Trophoblast cell (in vitro differentiated cells and primary cell): ENCODE data around the gene LRP5.

Experiments used
- DNase-seq, 2 donors: peaks; one replicate each; pipeline ENCODE4 v3.0.0-alpha.2; 2016
- H2AFZ ChIP-seq: 2 replicates; pipeline ENCODE4 v1.6.1; 2013; ENCODE audit warnings: low read length, moderate library complexity, mild to moderate bottlenecking; ENCODE audit not compliant: insufficient read depth, poor library complexity
- H2AK5ac ChIP-seq: 2 replicates; pipeline ENCODE4 v1.6.1; 2013; ENCODE audit warnings: mild to moderate bottlenecking, low read length
- H2BK120ac ChIP-seq: 2 replicates; pipeline ENCODE4 v1.6.1; 2013; ENCODE audit warnings: low read length, mild to moderate bottlenecking, moderate library complexity; ENCODE audit not compliant: insufficient read depth, poor library complexity
- H2BK12ac ChIP-seq: 2 replicates; pipeline ENCODE4 v1.6.1; 2013; ENCODE audit warnings: mild to moderate bottlenecking, low read length, moderate library complexity
- H2BK5ac ChIP-seq: 2 replicates; pipeline ENCODE4 v1.6.1; 2013; ENCODE audit warnings: low read length, low read depth, moderate library complexity, mild to moderate bottlenecking; ENCODE audit not compliant: poor library complexity
- H3K14ac ChIP-seq: 2 replicates; pipeline ENCODE4 v1.6.1; 2013; ENCODE audit warnings: mild to moderate bottlenecking, low read length
- H3K18ac ChIP-seq: 2 replicates; pipeline ENCODE4 v1.6.1; 2013; ENCODE audit warnings: mild to moderate bottlenecking, low read length
- H3K23ac ChIP-seq: 2 replicates; pipeline ENCODE4 v1.6.1; 2013; ENCODE audit warnings: low read length
- H3K27ac ChIP-seq: 2 replicates; pipeline ENCODE4 v1.5.1; 2013; ENCODE audit warnings: low read depth, mild to moderate bottlenecking, inconsistent platforms, low read length, moderate library complexity
- H3K27me3 ChIP-seq: 2 replicates; pipeline ENCODE4 v1.6.1; 2013; ENCODE audit warnings: inconsistent platforms, mild to moderate bottlenecking, low read length, moderate library complexity; ENCODE audit not compliant: insufficient read depth
- H3K36me3 ChIP-seq, 2 experiments: 1 replicate in 1 of 2; 2 replicates in 1 of 2; pipeline ENCODE4 v1.6.1; 2013; ENCODE audit warnings: low read length in 2 of 2, mild to moderate bottlenecking in 2 of 2, moderate library complexity in 1 of 2; ENCODE audit not compliant: insufficient read depth in 2 of 2, control insufficient read depth in 1 of 2
- H3K4ac ChIP-seq: 2 replicates; pipeline ENCODE4 v1.6.1; 2013; ENCODE audit warnings: low read depth, mild to moderate bottlenecking, low read length, moderate library complexity
- H3K4me1 ChIP-seq, 2 experiments: 1 replicate in 1 of 2; 2 replicates in 1 of 2; pipeline ENCODE4 v1.6.1; 2013; ENCODE audit warnings: low read length in 2 of 2, mild to moderate bottlenecking in 2 of 2, moderate library complexity in 1 of 2; ENCODE audit not compliant: insufficient read depth in 2 of 2, control insufficient read depth in 1 of 2
- H3K4me2 ChIP-seq: 2 replicates; pipeline ENCODE4 v1.6.1; 2013; ENCODE audit warnings: inconsistent platforms, mild to moderate bottlenecking, low read length, moderate library complexity
- H3K4me3 ChIP-seq: 2 replicates; pipeline ENCODE4 v1.5.1; 2013; ENCODE audit warnings: mild to moderate bottlenecking, low read depth, low read length, inconsistent platforms
- H3K79me1 ChIP-seq: one replicate; pipeline ENCODE4 v1.6.1; 2013; ENCODE audit warnings: low read length
- H3K79me2 ChIP-seq: 2 replicates; pipeline ENCODE4 v1.6.1; 2013; ENCODE audit warnings: low read length, mild to moderate bottlenecking; ENCODE audit not compliant: control insufficient read depth, insufficient read depth, poor library complexity
- H3K9ac ChIP-seq: 2 replicates; pipeline ENCODE4 v1.6.1; 2013; ENCODE audit warnings: mild to moderate bottlenecking, low read length
- H3K9me3 ChIP-seq: 2 replicates; pipeline ENCODE4 v1.6.1; 2013; ENCODE audit warnings: low read depth, mild to moderate bottlenecking, control low read depth, inconsistent platforms, low read length; ENCODE audit not compliant: insufficient read depth
- H4K12ac ChIP-seq: 2 replicates; pipeline ENCODE4 v1.6.1; 2013; ENCODE audit warnings: low read depth, mild to moderate bottlenecking, low read length, moderate library complexity
- H4K8ac ChIP-seq: 2 replicates; pipeline ENCODE4 v1.6.1; 2013; ENCODE audit warnings: low read depth, mild to moderate bottlenecking, low read length, moderate library complexity
- H4K91ac ChIP-seq: one replicate; pipeline ENCODE4 v1.6.1; 2013; ENCODE audit warnings: low read depth, mild to moderate bottlenecking, low read length, moderate library complexity
- WGBS: extraction: QIAGEN DNeasy Blood & Tissue Kit; methylation state at CpG from one replicate; pipeline ENCODE4 v1.1.7; 2013; ENCODE audit warnings: missing lambda C conversion rate; ENCODE audit not compliant: insufficient read length, insufficient coverage; ENCODE audit errors: extremely low coverage; 5-methylcytosine and 5-hydroxymethylcytosine counted together

LRP5 gene

DNA sequence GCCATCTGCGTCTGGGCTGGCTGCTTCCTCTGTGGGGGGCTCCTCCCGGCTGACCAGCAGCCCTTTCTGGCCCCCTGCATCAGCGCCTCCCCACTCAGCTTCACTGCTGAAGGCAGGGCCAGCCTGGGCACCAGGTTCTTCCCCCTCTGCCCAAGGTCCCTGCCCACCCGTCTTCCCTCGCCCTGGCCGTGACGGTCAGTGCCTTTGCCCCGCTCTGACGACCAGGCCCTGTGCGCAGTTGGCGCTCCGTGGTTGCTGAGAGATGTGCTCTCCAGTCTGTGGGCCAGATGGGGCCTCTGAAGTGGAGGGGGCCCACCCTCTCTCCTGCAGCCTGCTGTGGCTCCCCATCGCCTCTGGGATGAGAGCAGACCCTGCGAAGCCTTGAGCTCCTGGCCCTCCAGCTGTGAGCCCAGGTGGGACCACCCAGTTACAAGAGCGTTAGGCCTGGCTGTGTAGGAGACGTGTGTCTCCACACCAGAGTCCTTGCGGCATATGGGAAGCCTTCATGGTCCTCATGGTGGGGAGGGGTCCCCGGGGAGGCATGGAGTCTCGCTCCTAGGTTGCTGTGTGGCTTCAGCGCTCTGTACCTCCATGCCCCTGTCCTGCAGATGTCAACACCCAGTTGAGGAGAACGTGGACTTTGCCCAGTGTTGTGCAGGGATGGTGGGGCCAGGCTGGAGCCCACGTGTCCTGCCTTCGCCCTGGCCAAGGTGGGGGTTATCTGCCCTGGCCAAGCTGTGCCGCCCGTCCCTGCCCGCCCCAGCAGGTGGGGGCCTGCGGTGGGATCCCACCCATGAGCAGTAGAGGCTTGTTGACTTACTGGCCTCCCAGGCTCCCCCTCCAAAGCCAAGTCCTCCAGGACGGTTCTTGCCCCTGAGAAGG lies 14.2 kb downstream of the LRP5 start:
- H3K79me2 ChIP-seq = peaks cover 3% of the 10 kb centered on the region
- H3K36me3 ChIP-seq = no peaks in the 10 kb centered on the region
- H3K4me3 ChIP-seq = no peak overlapping the region
- H4K8ac ChIP-seq = no peak overlapping the region
- no peak overlapping the region for H2AK5ac ChIP-seq
- DNase-seq = no peak
- no peak overlapping the region for H3K9ac ChIP-seq
- no peak overlapping the region for H2BK120ac ChIP-seq
- no peak overlapping the region for H2BK5ac ChIP-seq
- peaks cover 3% of the 10 kb centered on the region for H3K79me1 ChIP-seq
- no peak overlapping the region for H3K14ac ChIP-seq
- peak overlapping the region; percentile 9 for H3K4ac ChIP-seq
- H3K4me1 ChIP-seq = peaks cover 18 to 29% of the 10 kb centered on the region in 2 experiments
- H3K27me3 ChIP-seq = no peaks in the 10 kb centered on the region
- WGBS = no CpG with 5 or more reads among the region's 28 CpGs
- H3K4me2 ChIP-seq = no peak overlapping the region
- no peaks in the 10 kb centered on the region for H3K9me3 ChIP-seq
- H2BK12ac ChIP-seq = no peak overlapping the region
- no peak overlapping the region for H3K23ac ChIP-seq
- no peak overlapping the region for H3K27ac ChIP-seq
- H3K18ac ChIP-seq = no peak overlapping the region
- no peak overlapping the region for H4K91ac ChIP-seq
- H2AFZ ChIP-seq = peak overlapping the region; percentile 4
- H4K12ac ChIP-seq = no peak overlapping the region

DNA sequence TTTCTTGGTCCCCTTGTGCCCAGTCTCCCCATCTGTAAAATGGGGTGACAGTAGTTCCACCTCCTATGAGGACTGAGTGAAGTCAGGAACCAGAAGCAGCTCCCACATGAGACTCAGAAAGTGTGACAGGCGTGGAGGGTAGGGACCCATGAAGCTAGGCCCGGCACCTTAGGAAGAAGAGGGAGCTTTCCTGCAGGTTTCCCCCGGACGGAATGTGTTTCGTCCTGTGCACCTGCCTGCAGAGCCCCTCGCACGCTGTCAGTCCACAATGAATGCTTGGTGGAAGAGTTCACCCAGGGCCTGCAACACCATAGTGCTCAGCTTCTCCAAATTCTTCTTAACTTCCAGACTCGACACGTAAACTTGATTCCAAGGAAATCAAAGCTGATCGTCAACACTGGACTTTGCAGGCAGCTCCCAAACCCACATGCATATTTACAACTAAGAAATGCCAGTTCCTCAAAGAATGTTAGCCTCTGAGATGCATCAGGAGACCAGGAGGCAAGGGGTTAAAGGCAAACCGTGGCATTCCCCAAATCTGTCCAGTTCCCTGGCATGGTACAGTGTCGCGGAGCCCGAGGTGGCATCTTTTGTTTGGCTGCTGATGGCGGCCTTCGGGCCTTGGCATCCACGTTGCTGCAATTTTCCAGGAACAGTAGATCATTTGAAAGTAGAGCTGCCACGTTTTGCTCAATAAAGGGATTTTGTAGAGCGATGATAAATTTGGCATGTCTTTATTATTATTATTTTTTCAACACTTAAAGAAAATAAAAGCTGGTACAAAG lies 15.4 kb downstream of the LRP5 start:
- Histone ChIP-seq H3K4me1 (peaks cover 18 to 31% of the 10 kb centered on the region in 2 experiments), H4K12ac (no peak overlapping the region), H2AFZ (no peak overlapping the region), H2BK5ac (no peak overlapping the region), H3K27ac (no peak overlapping the region), H2AK5ac (no peak overlapping the region), H4K8ac (no peak overlapping the region), H3K23ac (no peak overlapping the region), H2BK120ac (no peak overlapping the region), H3K36me3 (no peaks in the 10 kb centered on the region), H4K91ac (no peak overlapping the region), H3K79me1 (peaks cover 3% of the 10 kb centered on the region), H3K79me2 (no peaks in the 10 kb centered on the region), H3K27me3 (no peaks in the 10 kb centered on the region), H3K18ac (no peak overlapping the region), H3K4ac (no peak overlapping the region), H3K14ac (no peak overlapping the region), H3K9ac (no peak overlapping the region), H3K4me3 (no peak overlapping the region), H3K9me3 (no peaks in the 10 kb centered on the region), H3K4me2 (no peak overlapping the region), H2BK12ac (no peak overlapping the region)
- DNase-seq = no peak
- no CpG with 5 or more reads among the region's 19 CpGs for WGBS

DNA sequence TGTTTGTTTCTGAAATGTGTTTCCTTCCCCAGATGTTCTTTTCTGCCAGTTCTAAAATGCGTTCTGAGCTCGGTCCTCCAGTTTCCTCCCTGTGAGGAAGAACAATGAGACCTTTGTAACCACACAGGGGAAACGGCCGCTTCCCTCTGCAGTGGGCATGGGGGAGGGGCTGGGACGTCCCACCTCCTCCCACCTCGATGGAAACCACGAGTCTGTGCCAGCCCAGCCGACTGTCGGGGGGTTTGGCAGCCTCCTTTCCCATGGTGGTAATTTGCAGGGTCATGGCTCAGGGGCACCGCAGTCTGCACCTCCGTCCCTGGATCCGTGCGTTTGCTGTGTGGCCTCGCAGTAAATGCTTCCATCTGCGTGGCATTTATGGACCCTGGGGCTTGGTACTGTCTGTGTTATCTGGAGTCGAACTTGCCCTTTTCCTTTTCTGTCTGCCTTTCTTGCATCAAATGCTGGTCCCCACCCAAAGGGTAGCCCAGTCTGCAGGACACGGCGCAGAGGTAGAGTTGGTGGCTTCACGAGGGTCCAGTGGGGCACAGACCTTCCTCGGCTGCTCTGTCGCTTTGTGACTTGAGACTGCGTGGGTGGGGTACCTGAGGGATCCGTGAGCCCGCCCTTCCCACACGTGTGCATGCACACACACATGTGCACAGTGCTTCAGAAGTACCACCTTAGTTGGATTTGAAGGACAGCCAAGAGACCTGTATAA lies 16.1 kb downstream of the LRP5 start:
- H3K9me3 ChIP-seq = no peaks in the 10 kb centered on the region
- peak overlapping the region; percentile 23 for H3K4me2 ChIP-seq
- no peak for DNase-seq
- H2BK12ac ChIP-seq = no peak overlapping the region
- peak overlapping the region; percentile 1 for H3K4ac ChIP-seq
- H3K27ac ChIP-seq = no peak overlapping the region
- no peak overlapping the region for H2BK120ac ChIP-seq
- no CpG with 5 or more reads among the region's 25 CpGs for WGBS
- no peaks in the 10 kb centered on the region for H3K27me3 ChIP-seq
- no peak overlapping the region for H4K8ac ChIP-seq
- H3K18ac ChIP-seq = peak overlapping the region; percentile 12
- no peak overlapping the region for H3K23ac ChIP-seq
- H3K79me2 ChIP-seq = no peaks in the 10 kb centered on the region
- H3K4me1 ChIP-seq = peaks cover 18 to 31% of the 10 kb centered on the region in 2 experiments
- peak overlapping the region; percentile 24 for H2AFZ ChIP-seq
- H3K4me3 ChIP-seq = no peak overlapping the region
- no peak overlapping the region for H2BK5ac ChIP-seq
- no peaks in the 10 kb centered on the region for H3K36me3 ChIP-seq
- no peak overlapping the region for H3K9ac ChIP-seq
- H3K14ac ChIP-seq = no peak overlapping the region
- no peak overlapping the region for H4K91ac ChIP-seq
- H4K12ac ChIP-seq = no peak overlapping the region
- no peak overlapping the region for H2AK5ac ChIP-seq
- H3K79me1 ChIP-seq = peaks cover 3% of the 10 kb centered on the region

DNA sequence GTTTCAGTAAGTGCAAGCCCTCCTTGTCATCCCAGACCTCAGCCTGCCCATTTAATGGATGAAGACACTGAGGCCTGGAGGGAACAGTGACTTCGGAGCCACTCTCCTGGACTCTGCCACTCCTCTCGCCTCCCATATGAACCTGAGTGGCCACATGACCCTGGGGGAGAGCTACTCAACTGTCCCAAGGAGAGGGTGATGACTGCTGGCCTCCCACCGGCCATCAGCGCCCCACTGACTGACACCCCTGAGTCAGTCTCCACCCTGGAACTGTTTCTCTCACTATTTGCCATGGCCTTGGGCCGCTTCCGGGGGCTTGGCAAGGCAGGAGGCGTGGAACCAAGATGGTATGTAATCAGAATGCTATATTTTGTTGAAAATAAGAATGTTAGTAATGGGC lies 17.1 kb downstream of the LRP5 start:
- Histone ChIP-seq H4K12ac (no peak overlapping the region), H3K79me1 (peaks cover 3% of the 10 kb centered on the region), H3K4ac (no peak overlapping the region), H2BK120ac (no peak overlapping the region), H3K9me3 (no peaks in the 10 kb centered on the region), H3K9ac (no peak overlapping the region), H2AFZ (no peak overlapping the region), H3K27ac (no peak overlapping the region), H3K36me3 (no peaks in the 10 kb centered on the region), H4K91ac (no peak overlapping the region), H2BK12ac (no peak overlapping the region), H3K4me1 (peaks cover 18 to 31% of the 10 kb centered on the region in 2 experiments), H3K79me2 (no peaks in the 10 kb centered on the region), H3K4me3 (no peak overlapping the region), H3K23ac (no peak overlapping the region), H2AK5ac (no peak overlapping the region), H3K4me2 (no peak overlapping the region), H3K27me3 (no peaks in the 10 kb centered on the region), H4K8ac (no peak overlapping the region), H3K18ac (peak overlapping the region; percentile 34), H3K14ac (no peak overlapping the region), H2BK5ac (no peak overlapping the region)
- no peak for DNase-seq
- WGBS = no CpG with 5 or more reads among the region's 7 CpGs
